GM18526 (cell line): ENCODE data around the gene NTM.

ENCODE experiments used
- POLR2A ChIP-seq: IDR thresholded peaks from 3 replicates; pipeline ENCODE4 v1.6.1; 2011; ENCODE audit not compliant: insufficient read length; ENCODE audit errors: extremely low read depth

NTM gene

DNA sequence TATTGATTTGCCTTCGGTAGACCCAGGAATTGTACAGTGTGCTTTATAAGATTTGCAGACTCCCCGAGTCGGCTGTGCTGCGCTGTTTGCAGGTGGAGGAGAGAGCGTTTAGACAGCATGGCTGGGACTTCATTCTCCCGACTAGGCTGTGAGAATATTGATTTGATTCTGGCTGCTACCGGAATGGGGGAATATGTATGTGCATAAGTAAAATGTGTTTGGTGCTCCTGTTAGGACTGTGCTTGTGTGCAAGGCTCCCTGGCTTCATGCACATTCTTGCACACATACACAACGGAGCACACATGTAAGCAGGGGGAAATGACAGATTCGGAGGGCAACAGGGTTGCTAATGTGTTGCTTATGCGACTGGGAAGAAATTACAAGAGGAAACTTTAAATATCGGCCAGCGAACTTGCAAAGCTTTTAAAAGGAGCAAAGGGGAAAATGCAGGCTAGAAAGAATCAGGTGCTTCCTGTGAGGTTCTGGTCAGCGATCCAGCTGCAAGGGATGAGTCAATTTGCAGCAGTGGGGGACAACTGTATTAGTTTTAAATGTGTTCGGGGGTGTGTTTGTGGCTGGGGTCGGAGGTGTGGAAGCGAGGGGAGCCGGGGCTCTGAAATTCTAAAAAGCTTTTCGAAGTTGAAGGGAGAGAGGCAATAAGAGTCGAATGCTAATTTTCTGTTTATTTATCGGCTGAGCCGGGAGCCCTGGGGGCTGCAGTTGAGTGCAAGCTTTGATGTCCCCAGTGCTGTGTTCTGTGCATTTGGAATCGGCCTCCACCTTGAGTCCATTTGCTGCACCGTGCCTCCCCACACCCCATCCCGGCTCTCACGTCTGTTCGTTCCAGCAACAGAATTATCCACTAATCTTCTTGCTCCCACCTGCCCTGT is 731 bp downstream of the NTM start:
- no peak for TF ChIP-seq POLR2A

DNA sequence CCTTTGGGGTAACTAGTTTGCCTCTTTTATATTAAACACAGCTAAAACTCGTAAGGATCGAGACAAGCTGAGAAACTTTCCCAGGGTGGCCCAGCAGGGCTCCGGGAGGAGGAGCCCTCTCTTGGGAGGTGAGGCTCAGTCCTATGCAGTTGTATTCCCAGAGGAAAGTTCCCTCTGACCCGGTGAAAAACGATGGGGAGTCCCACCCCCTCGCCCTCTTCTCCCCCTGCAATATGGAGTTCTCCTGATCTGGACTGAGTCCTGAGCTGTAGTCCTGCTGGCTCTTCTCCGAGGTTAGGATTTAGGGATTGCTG is 1.3 kb downstream of the NTM start:
- no peak for TF ChIP-seq POLR2A

DNA sequence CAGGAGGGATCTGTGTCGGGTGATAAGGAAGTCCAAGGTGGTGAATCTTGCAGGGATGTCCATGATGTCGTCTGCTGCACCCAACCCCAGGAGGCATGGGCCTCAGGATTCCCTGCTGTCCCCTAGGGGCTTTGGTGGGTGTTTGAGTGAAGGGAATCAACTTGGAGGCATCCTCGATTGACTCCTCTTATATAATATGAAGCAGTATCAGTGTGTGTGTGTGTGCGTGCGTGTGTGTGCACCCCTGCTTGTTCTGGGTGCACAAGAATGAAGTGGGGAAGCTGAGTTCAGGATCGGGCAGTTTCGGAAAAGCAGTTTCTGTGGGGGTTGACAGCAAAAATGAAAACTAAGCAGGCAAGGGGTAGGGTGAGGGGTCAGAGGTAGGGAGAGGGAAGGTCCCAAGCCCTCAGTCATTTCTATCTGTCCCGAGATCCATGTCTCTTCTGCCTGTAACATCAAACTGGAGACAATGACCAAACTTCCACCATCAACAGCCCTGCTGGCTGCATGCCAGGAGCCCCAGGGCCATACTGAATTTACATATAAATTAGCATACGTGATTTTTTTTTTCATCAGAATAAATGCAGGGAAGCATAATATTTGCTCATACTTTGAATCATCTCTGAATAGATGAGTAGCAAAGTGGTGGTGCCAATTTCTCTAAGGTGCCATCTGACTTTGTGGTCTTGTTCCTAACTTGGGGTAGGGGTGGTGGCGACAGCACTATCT is 2.0 kb downstream of the NTM start:
- TF ChIP-seq POLR2A, result no peak

DNA sequence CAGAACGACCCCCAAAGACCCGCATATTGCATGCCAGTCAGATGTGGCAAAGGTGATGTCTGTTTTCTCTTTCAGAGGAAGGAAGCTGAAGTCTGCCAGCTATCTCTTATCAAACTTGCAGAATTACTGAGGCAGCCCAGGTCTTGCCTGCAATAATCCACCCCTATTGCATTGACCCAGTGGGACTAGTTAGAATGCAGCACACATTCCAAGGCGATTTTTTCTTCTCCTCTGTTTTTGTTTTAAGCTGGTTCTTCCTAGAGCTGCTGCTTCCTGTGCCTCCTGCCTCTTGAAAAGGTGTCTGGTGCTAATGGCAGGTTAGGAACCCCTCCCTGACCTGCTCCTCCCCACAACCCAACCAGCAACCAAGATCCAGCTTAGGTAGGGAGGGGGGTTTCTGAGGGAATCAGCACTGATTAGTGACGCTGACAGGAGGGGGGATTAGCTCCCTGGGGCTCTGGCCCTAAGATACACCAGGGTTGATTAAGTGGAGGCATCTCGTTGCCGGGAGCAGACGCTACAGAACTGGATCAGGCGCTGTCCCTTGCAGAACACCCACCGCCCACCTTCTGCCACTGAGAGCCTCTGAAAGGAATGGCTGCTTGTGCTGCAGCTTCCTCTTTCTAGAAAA is 2.8 kb downstream of the NTM start:
- TF ChIP-seq POLR2A, result no peak

DNA sequence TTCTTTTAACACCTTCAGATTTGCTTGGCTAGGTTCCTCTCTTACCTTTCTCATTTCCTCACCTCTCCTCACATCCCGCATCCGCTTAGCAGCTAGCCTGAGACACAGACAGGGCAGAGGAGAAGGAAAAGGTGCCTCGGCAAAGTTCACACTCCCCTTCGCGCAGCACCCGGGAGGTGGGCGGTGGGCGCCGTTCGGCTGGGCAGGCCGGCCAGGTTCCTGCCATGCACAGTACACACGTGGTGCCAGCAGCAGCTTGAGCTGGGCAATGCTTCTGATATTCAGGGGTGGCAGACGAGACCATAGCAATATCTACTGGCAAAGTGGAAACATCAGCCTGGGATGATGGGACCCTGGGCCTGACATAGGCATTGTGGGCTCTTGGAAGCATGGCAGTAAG is 3.3 kb downstream of the NTM start:
- no peak for TF ChIP-seq POLR2A

DNA sequence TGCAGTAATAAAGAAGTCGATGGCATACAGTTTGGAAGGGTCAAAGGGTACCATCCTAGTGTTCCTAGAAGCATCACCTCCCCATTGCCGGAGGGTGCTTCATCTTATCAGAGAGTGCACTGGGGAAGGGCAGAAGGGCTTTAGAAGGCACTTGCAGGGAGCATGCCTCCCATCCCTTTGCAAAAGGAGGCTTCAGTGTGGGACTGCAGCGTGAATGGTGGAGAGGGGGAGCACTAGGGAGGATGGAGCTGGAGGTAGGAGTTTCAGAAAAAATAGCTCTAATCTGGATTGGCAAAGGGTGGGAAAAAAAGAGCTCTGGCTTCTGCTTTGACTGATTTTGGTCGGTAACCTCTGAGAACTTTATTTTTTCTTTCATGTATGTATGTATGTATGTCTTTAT is 5.0 kb downstream of the NTM start:
- TF ChIP-seq POLR2A, result no peak

DNA sequence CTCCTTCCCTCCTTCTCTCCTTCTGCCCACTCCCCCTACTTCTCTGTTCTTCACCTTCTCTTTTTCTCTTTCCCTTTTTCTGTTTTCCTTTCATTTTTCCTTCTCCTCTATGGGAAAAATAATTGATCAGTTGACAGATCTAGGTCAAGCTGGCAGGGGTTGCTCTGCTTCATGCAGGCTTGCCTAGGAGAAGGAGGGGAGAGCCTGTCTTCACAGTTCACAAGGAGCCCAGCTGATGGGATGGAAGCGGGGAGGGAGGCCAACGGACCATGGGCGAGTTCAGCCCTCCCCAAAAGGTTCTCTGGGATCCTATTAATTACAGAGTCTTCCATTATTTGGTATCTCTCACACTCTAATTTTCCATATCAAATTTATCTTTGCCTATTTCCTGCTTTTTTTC is 5.5 kb downstream of the NTM start:
- TF ChIP-seq POLR2A, result no peak

DNA sequence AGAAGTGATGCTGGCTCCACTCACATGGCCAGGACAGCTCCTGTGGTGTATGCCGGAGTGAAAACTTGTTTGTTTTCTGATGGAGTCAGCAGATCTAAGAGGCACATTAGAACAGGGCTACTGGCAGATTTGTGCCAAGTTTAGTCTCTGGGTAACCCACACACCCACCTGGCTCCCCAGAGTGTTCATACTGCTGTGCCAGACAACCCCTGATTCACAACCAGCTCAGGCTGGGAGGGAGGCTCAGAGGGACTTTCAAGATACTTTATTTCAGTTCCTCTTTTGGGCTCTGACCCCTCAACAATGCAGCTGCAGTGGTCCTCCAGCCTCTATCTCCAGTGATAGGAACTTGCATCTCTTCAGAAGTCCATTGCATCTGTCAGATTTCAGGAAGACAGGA is 8.5 kb downstream of the NTM start:
- no peak for TF ChIP-seq POLR2A

DNA sequence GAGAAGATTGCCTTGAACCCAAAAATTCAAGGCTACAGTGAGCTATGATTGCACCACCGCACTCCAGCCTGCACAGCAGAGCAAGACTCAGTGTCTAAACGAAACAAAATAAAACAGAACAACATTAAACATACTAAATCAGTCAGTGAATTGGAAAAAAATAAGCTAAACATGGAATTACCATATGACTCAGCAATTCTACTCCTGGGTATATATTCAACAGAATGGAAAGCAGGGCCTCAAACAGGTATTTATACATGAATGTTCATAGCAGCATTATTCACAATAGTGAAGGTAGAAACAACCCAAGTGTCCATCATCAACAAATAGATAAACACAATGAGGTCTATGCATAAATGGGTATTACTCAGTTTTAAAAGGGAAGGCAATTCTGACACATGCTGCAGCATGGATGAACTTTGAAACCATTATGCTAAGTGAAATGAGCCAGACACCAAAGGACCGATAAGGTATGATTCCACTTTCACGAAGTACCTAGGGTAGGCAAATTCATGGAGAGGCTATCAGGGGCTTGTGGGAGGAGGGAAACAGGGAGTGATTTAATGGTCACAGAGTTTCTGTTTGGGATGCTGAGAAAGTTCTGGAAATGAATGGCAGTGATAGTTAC is 15.5 kb downstream of the NTM start:
- no peak for TF ChIP-seq POLR2A

DNA sequence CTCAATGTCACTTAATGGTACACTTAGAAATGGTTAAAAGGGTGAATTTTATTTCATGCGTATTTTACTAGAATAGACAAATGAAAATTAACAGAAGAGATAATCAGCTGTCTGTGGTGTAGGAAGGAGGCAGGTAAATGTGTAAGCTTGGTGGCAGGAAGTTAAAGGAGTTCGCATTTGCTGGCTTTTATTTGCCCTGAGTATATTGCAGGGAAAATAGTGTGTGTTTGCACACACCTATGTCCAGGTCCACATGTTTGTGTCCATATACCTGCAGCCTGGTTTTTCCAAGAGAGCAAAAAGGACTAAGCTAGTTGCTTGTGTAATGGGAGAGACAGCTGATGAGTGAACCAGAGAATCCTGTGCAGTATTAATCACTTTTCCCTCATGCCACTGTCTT is 16.0 kb downstream of the NTM start:
- no peak for TF ChIP-seq POLR2A

DNA sequence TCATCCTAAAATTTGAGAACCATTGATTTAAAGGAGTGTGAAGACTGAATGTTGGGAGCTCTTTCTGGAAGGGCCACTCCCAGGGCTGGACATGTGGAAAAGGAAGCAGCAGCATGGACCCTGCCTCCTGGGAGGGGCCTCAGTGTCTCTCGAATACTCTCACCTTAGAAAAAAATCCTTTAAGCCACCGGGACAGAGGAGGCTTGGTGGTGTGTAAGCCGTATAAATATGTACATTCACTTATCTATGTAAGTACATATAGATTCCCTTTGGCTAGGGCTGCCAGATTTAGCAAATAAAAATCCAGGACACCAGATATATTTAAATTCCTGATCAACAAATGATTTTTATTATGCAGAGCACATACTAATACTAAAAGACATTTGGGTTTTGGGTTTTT is 17.6 kb downstream of the NTM start:
- TF ChIP-seq POLR2A, result no peak

DNA sequence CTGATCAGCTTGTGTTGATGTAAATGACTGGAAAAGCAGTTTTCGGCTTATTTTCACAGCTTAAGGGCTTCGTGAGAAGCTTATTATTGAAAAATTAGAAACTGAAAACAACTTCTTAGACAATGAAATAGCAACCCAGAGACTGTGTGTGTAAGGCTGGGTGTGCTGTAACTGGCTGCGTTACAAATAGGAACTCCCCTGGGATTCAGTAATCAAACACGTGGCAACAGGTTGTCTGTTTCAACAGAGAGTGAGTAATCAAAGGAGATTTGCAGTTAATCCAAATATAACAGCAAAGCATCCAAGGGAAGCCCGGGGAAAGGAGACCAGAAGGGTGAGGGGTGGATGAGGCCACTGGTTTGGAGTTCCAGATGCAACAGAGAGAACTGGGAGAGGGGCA is 19.2 kb downstream of the NTM start:
- TF ChIP-seq POLR2A, result no peak

DNA sequence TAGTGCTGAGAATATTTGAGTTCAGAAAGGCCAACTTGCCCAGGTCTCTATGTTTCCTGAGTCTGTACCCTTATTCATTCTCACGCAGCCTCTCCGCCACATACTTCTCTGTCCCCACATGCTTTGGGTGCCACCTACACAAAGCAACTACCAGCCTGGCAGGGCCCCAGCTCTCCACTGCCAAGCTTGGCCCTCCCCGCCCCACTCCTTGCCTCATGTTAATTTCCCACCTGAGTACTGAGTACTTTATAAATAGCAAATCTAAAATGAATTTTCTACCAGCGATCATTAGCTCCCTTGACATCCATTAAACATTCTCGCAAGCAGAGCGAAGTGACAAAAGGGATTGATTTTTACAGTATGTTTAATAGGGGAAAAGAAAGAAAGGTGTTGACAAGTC is 20.8 kb downstream of the NTM start:
- no peak for TF ChIP-seq POLR2A

DNA sequence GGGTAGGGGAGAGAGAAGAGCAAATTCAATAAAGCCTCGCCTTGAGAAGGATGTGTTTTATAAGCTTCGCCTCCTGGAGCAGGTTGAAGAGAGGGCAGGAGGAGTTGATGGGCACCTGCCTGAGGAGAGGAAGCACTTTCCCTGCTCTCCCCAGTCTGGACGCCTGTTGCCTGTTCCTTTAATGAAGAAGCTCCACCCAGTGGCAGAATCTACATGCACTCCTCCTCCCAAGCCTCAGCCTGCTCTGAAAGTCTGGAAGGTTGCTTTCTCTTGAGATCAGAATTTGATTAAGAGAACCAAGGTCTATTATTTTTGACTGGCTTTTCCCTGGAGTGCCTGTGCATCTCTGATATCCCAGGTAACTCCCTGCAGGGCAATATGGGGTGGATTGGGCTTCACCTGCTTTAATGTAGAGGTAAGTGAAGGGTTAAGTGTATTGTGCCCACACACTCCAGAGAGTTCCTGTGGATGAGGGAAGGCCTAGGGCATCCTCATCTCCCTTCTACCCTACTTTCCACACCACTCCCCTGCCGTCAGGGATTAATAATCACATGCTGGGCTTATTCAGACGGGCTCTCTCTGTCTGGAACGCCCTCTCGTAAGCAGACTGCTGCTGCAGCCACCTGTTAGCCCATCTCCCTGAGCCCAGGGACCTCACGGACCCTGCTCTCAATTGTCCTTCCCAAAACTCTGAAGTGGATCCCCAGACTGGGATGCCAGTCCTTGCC is 22.3 kb downstream of the NTM start:
- TF ChIP-seq POLR2A, result no peak

DNA sequence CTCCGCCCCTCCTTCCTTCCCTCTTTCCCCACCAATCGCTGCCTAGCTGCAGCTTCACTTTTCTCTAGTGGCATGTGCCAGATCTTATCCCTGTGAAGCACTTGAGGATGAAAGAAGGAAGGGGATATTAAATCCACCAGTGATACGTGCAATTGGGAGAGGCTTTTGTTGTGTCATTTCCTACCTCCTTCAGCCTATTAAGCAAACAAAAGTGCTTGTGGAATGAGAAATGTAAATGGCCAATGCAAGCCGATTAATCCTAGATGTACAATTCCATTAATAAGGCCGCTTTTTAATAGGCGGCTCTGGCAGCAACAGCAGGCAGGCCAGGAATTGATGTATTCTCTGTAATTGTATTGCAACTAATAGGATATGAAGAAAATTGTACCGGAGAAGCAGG is 23.3 kb downstream of the NTM start:
- no peak for TF ChIP-seq POLR2A

DNA sequence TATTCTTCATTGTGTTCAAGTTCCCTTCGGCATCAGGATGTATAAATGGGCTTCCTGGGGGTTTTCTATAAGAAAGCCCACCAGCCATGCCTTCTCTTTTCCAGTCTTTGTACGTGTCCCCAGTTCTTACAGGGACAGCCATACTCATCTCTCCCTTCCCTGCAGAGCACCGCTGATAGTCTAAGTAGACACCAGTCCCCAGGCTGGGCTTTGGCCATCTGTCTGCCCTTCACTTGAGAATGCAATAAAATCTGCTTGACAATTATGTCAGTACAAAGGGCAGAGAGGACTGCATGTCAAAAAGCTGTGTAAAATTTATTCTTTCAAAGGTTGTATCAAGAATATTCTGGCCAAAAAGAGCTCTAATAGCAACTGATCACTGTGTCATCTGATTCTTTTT is 27.3 kb downstream of the NTM start:
- no peak for TF ChIP-seq POLR2A

DNA sequence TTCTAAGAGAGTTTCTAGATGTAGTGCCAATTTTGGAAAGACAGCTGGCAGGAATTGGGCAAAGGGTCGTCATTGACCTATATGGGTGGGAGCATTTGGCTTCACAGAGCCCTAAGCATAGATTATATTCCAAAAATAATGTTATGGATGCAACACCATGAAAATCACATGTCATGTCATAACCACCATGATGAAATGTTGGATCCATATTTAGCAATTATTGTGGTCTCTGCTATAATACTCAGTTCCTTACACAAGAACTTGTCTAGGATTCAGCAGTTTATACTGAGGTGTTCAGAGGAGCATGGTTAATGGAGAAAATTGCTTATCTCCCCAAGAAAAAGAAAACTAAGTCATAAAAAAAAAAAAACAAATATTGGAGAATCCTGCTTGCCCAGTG is 31.6 kb downstream of the NTM start:
- no peak for TF ChIP-seq POLR2A
